Mucosa of gallbladder (tissue), 1 donor: ENCODE data around the gene VRK3. TPM values are rescaled to one million over a fixed set of nuclear protein-coding genes. Genes with fewer than 3 reads are reported as not detected.
"Not testable (repeated sequence)": the region's sequence is repeated elsewhere in the genome, so short reads cannot be mapped to it uniquely, and the experiment has no call there.

Source experiments
- DNase-seq: peaks from one replicate; pipeline ENCODE4 v3.0.0-alpha.2; 2020; ENCODE audit warnings: low spot score
- total RNA-seq: library from RNA; stranded (reverse); gene quantifications from one replicate; pipeline ENCODE4 v1.2.1, GENCODE V29; 2021
- donor health status: DM: no; HTN: no; CAD: no.

Gene VRK3
- total RNA-seq, 1 donor from 2014 or later: 73.7 TPM

- DNase-seq: peak; percentile 95
These were observed 37.9 kb downstream of the VRK3 start for GRCh38 chr19:49987159-49987698.

GRCh38 chr19:49986354-49986753 lies 38.8 kb downstream of the VRK3 start:
- DNase-seq: no peak

- DNase-seq: no peak
These were observed 39.3 kb downstream of the VRK3 start for GRCh38 chr19:49985871-49986270.

GRCh38 chr19:49984491-49984890 lies 40.7 kb downstream of the VRK3 start:
- DNase-seq: no peak

GRCh38 chr19:49983645-49984229 lies 41.4 kb downstream of the VRK3 start:
- DNase-seq: peak; percentile 62

GRCh38 chr19:49981603-49982593 lies 43.3 kb downstream of the VRK3 start:
- DNase-seq: no peak

- no peak for DNase-seq
These were observed 46.8 kb downstream of the VRK3 start for GRCh38 chr19:49978324-49978723.

- DNase-seq: no peak
These were observed 47.3 kb downstream of the VRK3 start for GRCh38 chr19:49977881-49978280.

GRCh38 chr19:49977076-49977475 lies 48.1 kb downstream of the VRK3 start:
- no peak for DNase-seq

GRCh38 chr19:49976496-49976895 lies 48.7 kb downstream of the VRK3 start:
- DNase-seq: no peak

GRCh38 chr19:49975051-49975450 lies 50.1 kb downstream of the VRK3 start:
- DNase-seq: no peak

GRCh38 chr19:49973987-49974386 lies 51.2 kb downstream of the VRK3 start:
- no peak for DNase-seq

GRCh38 chr19:49972841-49973240 lies 52.3 kb downstream of the VRK3 start:
- DNase-seq: no peak

GRCh38 chr19:49971991-49972411 lies 53.2 kb downstream of the VRK3 start:
- no peak for DNase-seq

GRCh38 chr19:49969355-49969754 lies 55.8 kb downstream of the VRK3 start:
- not testable (repeated sequence) for DNase-seq

GRCh38 chr19:49968279-49968922 lies 56.8 kb downstream of the VRK3 start:
- no peak for DNase-seq

GRCh38 chr19:49960980-49961379 lies 64.2 kb downstream of the VRK3 start, which contains the start of gene SIGLEC11:
Gene SIGLEC11, minus strand, starts transcription at chr19:49961172. Its CDS starts 91 bp downstream, at chr19:49961081.
- not testable (repeated sequence) for DNase-seq

- not testable (repeated sequence) for DNase-seq
These were observed 65.3 kb downstream of the VRK3 start for GRCh38 chr19:49959892-49960291.

GRCh38 chr19:49958596-49958995 lies 66.6 kb downstream of the VRK3 start:
- DNase-seq: not testable (repeated sequence)

GRCh38 chr19:49958144-49958543 lies 67.0 kb downstream of the VRK3 start:
- DNase-seq: not testable (repeated sequence)

GRCh38 chr19:49957262-49957915 lies 67.8 kb downstream of the VRK3 start:
- DNase-seq: no peak
